ENCODE measurements around the gene PGBD5.
"Not testable (repeated sequence)": the region's sequence is repeated elsewhere in the genome, so short reads cannot be mapped to it uniquely, and the experiment has no call there.

Gene PGBD5

DNA sequence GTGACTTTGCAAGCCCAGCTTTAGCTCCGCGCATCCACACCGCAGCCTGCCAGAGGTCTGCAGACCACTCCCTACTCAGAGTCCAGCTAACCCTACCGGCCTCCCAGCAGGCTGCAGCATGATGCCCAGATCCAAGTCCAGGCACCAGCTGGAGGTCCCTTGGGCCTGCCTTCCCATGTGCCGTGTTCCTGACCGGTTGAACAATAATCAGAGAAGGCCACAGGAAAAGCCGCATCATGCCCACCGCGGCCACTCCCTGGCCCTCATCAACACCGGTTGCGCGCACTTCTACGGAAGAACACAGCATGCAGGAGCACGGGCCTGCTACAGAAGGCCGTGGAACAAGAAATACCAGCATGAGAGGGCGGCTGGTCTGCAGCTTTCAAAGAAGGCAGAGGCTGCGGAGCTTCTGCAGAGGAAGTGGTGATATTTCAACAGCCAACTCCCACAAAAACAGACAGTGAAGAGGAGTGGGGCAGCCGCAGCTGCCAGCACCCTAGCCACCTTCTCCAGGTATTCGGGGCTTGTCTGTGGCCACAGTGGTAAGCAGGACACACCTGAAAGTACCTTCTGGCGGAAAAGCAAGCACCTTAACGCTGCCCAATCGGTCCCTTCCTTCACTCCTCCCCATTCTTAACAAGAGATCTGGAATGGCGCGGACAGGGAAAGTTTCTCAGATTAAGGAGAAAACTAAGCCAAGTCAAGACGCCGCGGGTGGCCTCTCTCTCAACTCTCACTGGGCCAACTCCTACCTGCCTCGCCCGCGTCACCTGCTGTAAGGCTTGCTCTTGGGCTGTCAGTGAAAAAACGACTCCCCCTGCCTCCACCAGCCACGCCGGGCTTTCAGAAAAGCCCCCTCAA lies 1.5 kb downstream of the PGBD5 start:
- no peak for DNase-seq (ENCODE audit: low spot score)

DNA sequence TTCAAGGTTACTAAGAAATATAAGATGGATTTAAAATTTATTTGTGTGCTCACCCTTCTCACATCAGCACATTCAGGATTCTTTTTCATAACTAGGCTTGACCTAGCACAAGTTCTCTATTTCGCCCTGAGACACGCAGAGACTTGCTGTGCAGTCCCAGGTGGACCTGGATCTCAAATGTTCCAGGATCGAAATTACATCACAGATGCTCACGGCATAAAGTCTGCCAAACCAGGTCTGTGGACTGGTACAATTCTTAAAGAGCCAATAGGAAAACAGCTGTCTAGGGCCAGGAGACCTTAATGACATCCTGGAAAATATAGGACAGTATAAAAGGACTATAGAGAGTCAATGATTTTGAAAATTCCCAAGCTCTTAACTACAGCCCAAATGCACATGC lies 2.2 kb downstream of the PGBD5 start:
- DNase-seq (ENCODE audit: low spot score), result no peak

DNA sequence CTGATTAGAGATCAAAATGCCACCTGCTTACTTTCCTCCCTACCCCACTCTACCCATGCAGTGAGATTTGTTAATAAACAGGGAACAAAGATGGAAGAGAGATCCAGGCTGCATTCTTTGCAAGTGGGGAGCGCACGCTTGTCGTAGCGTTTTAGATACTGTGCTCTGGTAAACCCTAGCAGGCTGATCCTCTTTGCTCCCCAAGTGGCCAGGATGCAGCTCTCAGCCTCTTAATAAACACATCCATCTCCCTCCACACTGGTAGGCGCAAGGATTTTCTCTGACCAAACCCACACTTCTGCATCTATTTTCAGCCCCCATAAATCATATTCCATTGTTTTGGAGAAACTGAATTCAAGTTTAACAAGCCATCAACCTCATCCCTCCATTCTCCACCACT lies 2.9 kb downstream of the PGBD5 start:
- DNase-seq (ENCODE audit: low spot score), result no peak

- no peak for DNase-seq (ENCODE audit: low spot score)
Measured at GRCh38 chr1:230422221-230422981, 3.7 kb downstream of the PGBD5 start.

DNA sequence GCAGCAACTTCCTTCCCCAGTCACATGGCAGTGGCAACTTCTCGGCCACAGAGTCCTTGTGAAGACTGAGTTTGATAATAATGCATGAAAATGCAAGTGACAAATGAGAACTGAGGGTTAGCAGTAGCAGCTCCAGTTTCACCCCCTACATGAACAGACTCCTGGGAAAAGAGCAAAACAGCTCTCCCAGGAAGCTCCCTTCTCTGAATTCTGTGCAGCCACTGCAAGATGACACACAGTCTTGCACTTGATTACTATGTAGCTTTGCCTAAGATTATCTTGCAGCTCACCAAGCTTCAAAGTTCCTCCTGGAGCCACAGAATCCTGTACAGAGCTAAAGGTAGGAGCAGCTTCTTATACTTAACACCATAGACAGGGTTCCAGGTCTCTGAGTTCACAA lies 4.7 kb downstream of the PGBD5 start:
- no peak for DNase-seq (ENCODE audit: low spot score)

DNA sequence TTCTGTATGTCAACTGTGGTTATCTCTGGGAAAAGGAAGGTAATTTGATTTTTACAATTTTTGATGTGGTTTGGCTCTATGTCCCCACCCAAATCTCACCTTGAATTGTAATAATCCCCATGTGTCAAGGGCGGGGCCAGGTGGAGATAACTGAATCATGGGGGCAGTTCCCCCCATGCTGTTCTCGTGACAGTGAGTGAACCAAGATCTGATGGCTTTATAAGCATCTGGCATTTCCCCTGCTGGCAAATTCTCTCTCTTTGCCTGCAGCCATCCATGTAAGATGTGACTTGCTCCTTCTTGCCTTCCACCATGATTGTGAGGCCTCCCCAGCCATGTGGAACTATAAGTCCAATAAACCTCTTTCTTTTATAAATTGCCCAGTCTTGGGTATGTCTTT lies 5.8 kb downstream of the PGBD5 start:
- DNase-seq (ENCODE audit: low spot score), result not testable (repeated sequence)

GRCh38 chr1:230416430-230416829 lies 9.7 kb downstream of the PGBD5 start:
- DNase-seq (ENCODE audit: low spot score), result no peak

DNA sequence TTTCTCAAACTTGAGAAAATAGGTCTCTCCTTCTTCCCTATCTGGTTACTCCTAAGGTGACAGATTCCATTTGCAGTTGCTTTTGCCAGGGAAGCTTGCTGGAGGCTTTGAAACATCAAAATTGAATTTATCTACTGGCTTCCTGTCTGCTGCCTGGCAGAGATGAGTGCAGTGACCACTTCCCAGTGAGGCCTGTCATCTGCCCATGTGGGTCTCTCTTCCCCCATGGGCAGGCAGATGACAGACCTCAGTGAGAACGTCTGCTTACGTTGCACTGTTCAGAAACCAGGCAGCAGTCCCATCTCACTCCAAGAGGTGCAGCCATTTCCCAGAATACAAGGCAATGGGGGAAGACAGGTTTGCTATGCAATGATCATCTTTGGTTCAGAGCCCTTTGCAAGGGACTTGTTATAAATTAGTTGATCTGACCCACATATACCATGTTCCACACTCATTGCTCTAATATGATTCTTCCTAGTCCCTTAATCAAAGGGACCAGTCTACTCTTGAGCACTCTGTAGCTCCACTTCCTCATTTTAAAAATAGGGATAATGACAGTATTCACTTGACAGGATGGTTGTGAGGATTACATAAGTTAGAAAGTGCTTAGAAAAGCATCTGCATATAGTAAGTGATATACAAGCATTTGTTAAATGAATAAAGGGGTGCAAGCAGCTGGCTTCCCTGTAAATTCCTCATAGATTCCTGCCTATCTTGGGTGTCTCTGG lies 10.6 kb downstream of the PGBD5 start:
- no peak for DNase-seq (ENCODE audit: low spot score)

- no peak for DNase-seq (ENCODE audit: low spot score)
Measured at GRCh38 chr1:230414694-230415093, 11.4 kb downstream of the PGBD5 start.

DNA sequence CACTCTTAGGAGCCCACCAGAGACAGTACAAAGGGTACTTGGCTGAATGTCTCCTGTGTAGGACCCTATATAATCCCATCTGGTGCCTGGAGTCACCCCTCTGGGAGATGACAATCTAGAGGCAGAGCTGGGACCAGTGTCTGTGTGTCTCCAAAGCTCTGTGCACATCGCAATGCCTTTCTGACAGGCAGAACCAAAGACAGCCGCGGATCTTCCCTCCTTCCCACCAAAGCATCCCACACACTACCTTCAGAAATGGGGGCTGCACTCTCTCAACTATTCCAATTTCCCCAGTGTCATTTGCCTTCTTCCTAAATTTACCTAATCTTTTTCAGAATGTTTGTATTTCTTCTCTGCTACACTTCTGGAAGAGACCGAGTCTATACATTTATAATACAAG lies 12.0 kb downstream of the PGBD5 start:
- DNase-seq (ENCODE audit: low spot score), result no peak

DNA sequence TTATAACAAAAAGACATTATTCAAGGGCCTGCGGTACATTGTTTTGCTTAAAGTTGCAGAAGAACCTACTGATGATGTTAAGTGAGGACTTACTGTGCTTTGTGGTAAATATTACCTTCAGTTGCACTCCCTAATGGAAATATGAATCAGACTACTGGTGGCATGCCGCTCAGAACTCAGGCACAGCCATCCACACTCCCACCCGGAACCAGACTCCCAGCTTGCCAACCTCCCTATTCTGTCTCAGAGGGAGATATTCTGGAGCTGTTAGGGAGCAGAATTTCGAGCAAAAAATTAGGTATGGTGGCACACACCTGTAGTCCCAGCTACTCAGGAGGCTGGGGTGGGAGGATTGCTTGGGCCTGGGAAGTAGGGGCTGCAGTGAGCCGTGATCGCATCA lies 13.1 kb downstream of the PGBD5 start:
- no peak for DNase-seq (ENCODE audit: low spot score)

- DNase-seq (ENCODE audit: low spot score), result no peak
Measured at GRCh38 chr1:230408971-230409370, 17.2 kb downstream of the PGBD5 start.

DNA sequence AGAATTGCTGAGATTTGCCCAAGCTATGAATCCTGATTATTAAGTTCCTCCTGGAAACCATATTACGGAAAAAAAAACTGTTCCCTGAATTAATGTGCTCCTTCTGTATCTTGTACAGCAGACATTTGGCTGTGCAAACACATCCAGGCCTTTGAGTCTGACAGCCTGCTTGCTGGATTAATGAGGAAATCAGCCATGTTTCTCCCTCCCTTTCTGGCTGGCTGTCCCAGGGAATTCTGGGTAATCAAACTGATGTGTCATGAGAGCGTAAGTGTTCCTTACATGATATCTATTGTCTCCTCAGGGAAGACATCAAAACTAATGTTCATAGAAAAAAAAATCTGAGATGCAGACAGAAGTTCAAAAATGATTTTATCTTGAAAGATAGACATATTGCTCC lies 18.8 kb downstream of the PGBD5 start:
- DNase-seq (ENCODE audit: low spot score), result no peak

- not testable (repeated sequence) for DNase-seq (ENCODE audit: low spot score)
Measured at GRCh38 chr1:230406727-230407126, 19.4 kb downstream of the PGBD5 start.

DNA sequence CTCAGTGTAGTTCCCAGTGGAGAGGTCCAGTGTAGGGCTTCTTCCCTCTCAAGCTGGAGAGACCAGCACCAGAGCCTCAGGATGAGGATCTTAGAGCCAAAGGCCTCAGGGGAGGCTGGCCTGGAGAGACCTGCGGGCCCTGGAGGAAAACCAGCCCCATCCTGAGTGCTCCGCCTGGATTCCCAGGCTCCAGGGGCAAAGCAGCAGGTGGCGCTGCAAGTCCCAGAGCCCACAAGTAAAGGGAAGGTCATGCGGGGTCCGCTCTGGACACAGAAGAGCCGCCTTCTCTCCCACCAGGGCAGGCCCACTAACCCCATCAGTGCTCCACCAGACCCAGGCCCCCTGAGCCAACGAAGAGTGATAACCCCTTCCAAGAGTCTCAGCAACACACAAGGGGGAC lies 22.7 kb downstream of the PGBD5 start:
- no peak for DNase-seq (ENCODE audit: low spot score)

DNA sequence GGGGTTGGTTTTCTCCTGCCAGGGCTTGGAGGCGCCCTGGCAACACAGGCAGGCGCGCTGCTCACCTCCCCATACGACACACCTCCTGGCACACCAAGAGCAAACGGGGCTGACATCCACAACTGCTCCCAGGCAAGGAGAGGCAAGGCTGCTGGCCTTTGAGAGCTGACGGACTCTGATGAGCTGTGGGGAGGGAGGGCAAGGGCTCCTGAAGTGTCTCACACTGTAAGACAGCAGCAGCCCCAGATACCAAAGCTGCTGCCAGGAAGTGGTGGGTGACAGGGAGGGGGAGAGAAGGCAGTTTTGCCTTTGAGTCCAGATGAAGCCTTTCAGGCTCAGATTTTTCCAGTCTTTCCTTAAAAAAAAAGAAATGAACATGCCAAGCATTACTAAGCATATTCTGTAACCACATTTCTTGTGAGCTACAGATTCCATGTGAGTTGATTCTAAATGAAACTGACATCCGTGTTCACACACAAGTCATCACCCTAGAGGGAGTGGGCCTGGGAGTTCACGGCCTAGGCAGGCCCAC lies 24.3 kb downstream of the PGBD5 start:
- no peak for DNase-seq (ENCODE audit: low spot score)

DNA sequence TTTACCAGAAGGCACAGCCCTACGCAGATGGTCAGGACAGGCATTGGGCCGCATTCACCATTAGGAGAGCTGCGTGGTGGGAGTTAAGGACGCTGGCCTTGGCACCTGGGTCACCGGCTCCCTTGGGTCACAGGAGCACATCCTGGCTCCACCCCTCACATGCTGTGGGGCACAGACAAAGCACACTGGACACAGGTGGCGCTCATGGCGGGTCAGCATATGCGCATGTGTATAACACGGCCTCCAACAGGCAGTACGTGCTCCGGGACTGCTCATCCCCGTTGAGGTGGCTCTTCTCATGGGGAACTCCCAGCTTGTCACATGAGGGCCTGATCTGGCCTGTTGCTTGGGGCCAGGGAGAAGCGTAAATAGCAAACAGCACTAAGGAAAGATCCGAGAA lies 25.0 kb downstream of the PGBD5 start:
- no peak for DNase-seq (ENCODE audit: low spot score)

- no peak for DNase-seq (ENCODE audit: low spot score)
Measured at GRCh38 chr1:230400007-230400344, 26.2 kb downstream of the PGBD5 start.

GRCh38 chr1:230399321-230400006 lies 26.7 kb downstream of the PGBD5 start:
- DNase-seq (ENCODE audit: low spot score), result no peak

- no peak for DNase-seq (ENCODE audit: low spot score)
Measured at GRCh38 chr1:230398856-230399255, 27.3 kb downstream of the PGBD5 start.

DNA sequence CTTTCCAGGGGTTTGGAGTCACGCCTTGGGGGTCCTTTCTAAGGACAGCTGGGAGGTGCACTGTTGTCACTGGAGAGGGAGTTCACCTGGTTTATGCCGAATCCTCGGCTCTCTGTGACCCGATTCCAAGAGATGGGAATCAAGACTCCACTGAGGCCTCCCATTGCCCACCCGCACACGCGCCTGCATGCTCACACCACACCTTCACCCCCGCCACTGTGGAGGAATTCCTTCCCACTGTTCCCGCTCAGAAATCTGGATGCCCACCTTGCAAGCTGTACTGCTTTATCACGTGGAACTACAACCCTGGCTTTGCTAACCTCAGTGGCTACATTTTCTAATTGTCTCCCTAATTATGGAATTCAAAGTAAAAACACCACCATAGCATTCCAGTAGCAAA lies 29.2 kb downstream of the PGBD5 start:
- DNase-seq (ENCODE audit: low spot score), result no peak

DNA sequence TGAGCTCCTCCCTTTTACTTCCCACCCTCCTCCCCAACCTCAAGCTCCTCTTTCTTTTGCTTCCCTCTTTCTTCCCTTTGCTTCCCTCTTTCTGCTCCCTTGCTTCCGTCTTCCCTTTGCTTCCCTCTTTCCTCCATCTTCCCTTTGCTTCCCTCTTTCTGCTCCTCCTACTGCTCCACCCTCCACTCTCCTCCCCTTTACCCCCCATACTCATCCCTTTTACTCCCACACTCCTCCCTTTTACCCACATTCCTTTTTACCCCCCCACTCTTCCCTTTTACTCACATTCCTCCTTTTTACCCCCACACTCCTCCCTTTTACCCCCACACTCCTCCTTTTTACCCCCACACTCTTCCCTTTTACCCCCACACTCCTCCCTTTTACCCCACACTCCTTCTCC lies 30.2 kb downstream of the PGBD5 start:
- DNase-seq (ENCODE audit: low spot score), result no peak

Measured in HuH-7.5 (cell line).